Tibial nerve (tissue), 4 donors: ENCODE results near the gene CDH4. TPM values are rescaled to one million over a fixed set of nuclear protein-coding genes. Genes with fewer than 3 reads are reported as not detected.

Experiments
- DNase-seq, 2 donors: peaks; one replicate each; pipeline ENCODE4 v3.0.0-alpha.2; 2019; ENCODE audit warnings: low spot score in 2 of 2
- H3K27ac ChIP-seq, 4 donors: fragments of 200-600 bp; sonication (generic) in 3 of 4; one replicate each; pipeline ENCODE4 v1.5.1; 2017 to 2019; ENCODE audit warnings: mild to moderate bottlenecking in 1 of 4
- H3K27me3 ChIP-seq, 2 donors: fragments of 200-600 bp; sonication (generic) in 1 of 2; one replicate each; pipeline versions ENCODE4 v1.5.1 to v1.6.0; 2017 to 2019
- H3K36me3 ChIP-seq, 3 donors: fragments of 200-600 bp; sonication (generic); one replicate each; pipeline ENCODE4 v1.5.1; 2018 to 2019
- H3K4me1 ChIP-seq, 4 donors: fragments of 200-600 bp; sonication (generic) in 3 of 4; one replicate each; pipeline ENCODE4 v1.5.1; 2017 to 2019
- H3K4me3 ChIP-seq, 4 donors: fragments of 200-600 bp; sonication (generic) in 3 of 4; one replicate each; pipeline ENCODE4 v1.5.1; 2017 to 2019; ENCODE audit warnings: mild to moderate bottlenecking in 1 of 4, moderate library complexity in 1 of 4
- H3K9me3 ChIP-seq, 4 donors: fragments of 200-600 bp; sonication (generic) in 3 of 4; one replicate each; pipeline ENCODE4 v1.5.1; 2017 to 2019
- CTCF ChIP-seq, 5 experiments: fragments of 200-600 bp in 3 of 5; fragments of 450-650 bp in 2 of 5; sonication (generic) in 3 of 5; IDR thresholded peaks; one replicate each; pipeline ENCODE4 v1.5.1; 2016 to 2019; ENCODE audit warnings: antibody characterized with exemption in 5 of 5, mild to moderate bottlenecking in 3 of 5, moderate library complexity in 2 of 5
- EP300 ChIP-seq, 2 donors: sonication (generic); formaldehyde crosslinking; IDR thresholded peaks; one replicate each; pipeline ENCODE4 v1.6.1; 2017; ENCODE audit warnings: antibody characterized with exemption in 2 of 2, mild to moderate bottlenecking in 1 of 2
- POLR2A ChIP-seq, 2 donors: fragments of 450-650 bp; IDR thresholded peaks; one replicate each; pipeline ENCODE4 v1.6.1; 2017; ENCODE audit warnings: antibody characterized with exemption in 2 of 2, mild to moderate bottlenecking in 2 of 2, moderate library complexity in 2 of 2
- WGBS, 2 donors: methylation state at CpG; one replicate each; pipeline ENCODE4 v1.1.5; 2018; 5-methylcytosine and 5-hydroxymethylcytosine counted together
- total RNA-seq, 4 donors: library from RNA; depleted of rRNA; stranded (reverse); fragments of >200 nt; gene quantifications; one replicate each; pipeline ENCODE4 v1.1.0, GENCODE V29; 2016

Gene CDH4
- total RNA-seq, 4 donors from 2014 or later, result 0.78 to 2.3 (median 1.0) TPM

GRCh38 chr20:61525781-61526431 is 273.8 kb downstream of the CDH4 start:
- Histone ChIP-seq H3K4me3 (no peak overlapping the region), H3K27ac (no peak overlapping the region), H3K36me3 (no peaks in the 10 kb centered on the region), H3K27me3 (no peaks in the 10 kb centered on the region), H3K9me3 (no peaks in the 10 kb centered on the region), H3K4me1 (no peaks in the 10 kb centered on the region)
- TF ChIP-seq CTCF (IDR thresholded peaks at IDR 0.05) (no peak), POLR2A (IDR thresholded peaks at IDR 0.05) (no peak), EP300 (IDR thresholded peaks at IDR 0.05) (no peak)
- 44 to 63% methylated on average over 21 of the region's 21 CpGs for WGBS, 2 donors
- DNase-seq, result no peak

- WGBS, 2 donors, result 91 to 93% methylated on average over 13 of the region's 13 CpGs
- Histone ChIP-seq H3K27ac (no peak overlapping the region), H3K9me3 (no peaks in the 10 kb centered on the region), H3K27me3 (no peaks in the 10 kb centered on the region), H3K36me3 (no peaks in the 10 kb centered on the region), H3K4me1 (no peaks in the 10 kb centered on the region), H3K4me3 (no peak overlapping the region)
- TF ChIP-seq CTCF (IDR thresholded peaks at IDR 0.05), result no peak
- TF ChIP-seq EP300 (IDR thresholded peaks at IDR 0.05), result no peak
- no peak for TF ChIP-seq POLR2A (IDR thresholded peaks at IDR 0.05)
- DNase-seq, result no peak
These were observed 274.8 kb downstream of the CDH4 start for GRCh38 chr20:61526907-61527306.

- TF ChIP-seq POLR2A (IDR thresholded peaks at IDR 0.05) (no peak), EP300 (IDR thresholded peaks at IDR 0.05) (no peak), CTCF (IDR thresholded peaks at IDR 0.05) (no peak)
- DNase-seq, result no peak
- H3K4me1 ChIP-seq, result no peaks in the 10 kb centered on the region
- H3K9me3 ChIP-seq, result no peaks in the 10 kb centered on the region
- WGBS, 2 donors, result 83 to 97% methylated on average over 11 of the region's 11 CpGs
- H3K4me3 ChIP-seq, result no peak overlapping the region
- no peaks in the 10 kb centered on the region for H3K27me3 ChIP-seq
- no peak overlapping the region for H3K27ac ChIP-seq
- no peaks in the 10 kb centered on the region for H3K36me3 ChIP-seq
These were observed 275.6 kb downstream of the CDH4 start for GRCh38 chr20:61527626-61528025.

- H3K9me3 ChIP-seq, result no peaks in the 10 kb centered on the region
- no peaks in the 10 kb centered on the region for H3K27me3 ChIP-seq
- no peak for DNase-seq
- no peak overlapping the region for H3K27ac ChIP-seq
- no peak overlapping the region for H3K4me3 ChIP-seq
- no peaks in the 10 kb centered on the region for H3K36me3 ChIP-seq
- no peaks in the 10 kb centered on the region for H3K4me1 ChIP-seq
- TF ChIP-seq CTCF (IDR thresholded peaks at IDR 0.05) (no peak), EP300 (IDR thresholded peaks at IDR 0.05) (no peak), POLR2A (IDR thresholded peaks at IDR 0.05) (no peak)
- 84 to 91% methylated on average over 9 of the region's 9 CpGs for WGBS, 2 donors
These were observed 276.5 kb downstream of the CDH4 start for GRCh38 chr20:61528591-61528990.

GRCh38 chr20:61529354-61529753 is 277.3 kb downstream of the CDH4 start:
- Histone ChIP-seq H3K27me3 (no peaks in the 10 kb centered on the region), H3K36me3 (no peaks in the 10 kb centered on the region), H3K4me1 (no peaks in the 10 kb centered on the region), H3K27ac (no peak overlapping the region), H3K4me3 (no peak overlapping the region), H3K9me3 (no peaks in the 10 kb centered on the region)
- no peak for DNase-seq
- TF ChIP-seq CTCF (IDR thresholded peaks at IDR 0.05), result no peak
- no peak for TF ChIP-seq EP300 (IDR thresholded peaks at IDR 0.05)
- TF ChIP-seq POLR2A (IDR thresholded peaks at IDR 0.05), result no peak
- WGBS, 2 donors, result 81 to 82% methylated on average over 5 of the region's 5 CpGs
